OCI-LY7 (cell line): ENCODE results near the gene TMEM109. TPM values are rescaled to one million over a fixed set of nuclear protein-coding genes. Genes with fewer than 3 reads are reported as not detected.

ENCODE experiments used
- BruUV-seq: library from RNA; stranded (reverse); fragments of 400-500 nt; replicated peaks from 2 replicates; lab custom pipeline; 2021; lab: Mats Ljungman, UMichigan
- CTCF ChIA-PET: fragments of 300-600 bp; sonication (Branson Sonifier 250); formaldehyde crosslinking; loops from one replicate; lab custom pipeline; 2022; ENCODE audit warnings: antibody characterized with exemption; ENCODE audit not compliant: unreplicated experiment; lab: Charles Lee
- POLR2A ChIA-PET: fragments of 300-600 bp; sonication (Branson Sonifier 250); formaldehyde crosslinking; loops from one replicate; lab custom pipeline; 2022; ENCODE audit warnings: antibody characterized with exemption; lab: Charles Lee
- DNase-seq: peaks from one replicate; pipeline ENCODE4 v3.0.0-alpha.2; 2015; ENCODE audit warnings: low spot score
- H2AFZ ChIP-seq: fragments of 200-600 bp; sonication (generic), shearing (Covaris generic); 2 replicates; pipeline ENCODE4 v1.6.1; 2014; ENCODE audit warnings: mild to moderate bottlenecking, antibody characterized with exemption, low read length, moderate library complexity
- H3K27ac ChIP-seq: fragments of 200-600 bp; sonication (generic); 2 replicates; pipeline ENCODE4 v1.5.1; 2014; ENCODE audit warnings: mixed run types, low read depth, mild to moderate bottlenecking, moderate library complexity, low read length, inconsistent platforms; ENCODE audit not compliant: poor library complexity, severe bottlenecking
- H3K36me3 ChIP-seq: fragments of 200-600 bp; sonication (generic); 2 replicates; pipeline ENCODE4 v1.6.1; 2014; ENCODE audit warnings: mild to moderate bottlenecking, antibody characterized with exemption, low read length, moderate library complexity, mixed read lengths; ENCODE audit not compliant: insufficient read depth
- H3K4me1 ChIP-seq: fragments of 200-600 bp; sonication (generic); 2 replicates; pipeline ENCODE4 v1.5.1; 2014; ENCODE audit warnings: mild to moderate bottlenecking, low read length; ENCODE audit not compliant: insufficient read depth, poor library complexity, severe bottlenecking
- H3K4me2 ChIP-seq: fragments of 200-600 bp; sonication (generic); 2 replicates; pipeline ENCODE4 v1.6.1; 2014; ENCODE audit warnings: mild to moderate bottlenecking, low read length
- H3K4me3 ChIP-seq: fragments of 200-600 bp; sonication (generic); 2 replicates; pipeline ENCODE4 v1.5.1; 2014; ENCODE audit warnings: mild to moderate bottlenecking, low read depth, low read length; ENCODE audit not compliant: poor library complexity, severe bottlenecking
- H3K79me2 ChIP-seq: fragments of 200-600 bp; sonication (generic); 2 replicates; pipeline ENCODE4 v1.6.1; 2016; ENCODE audit warnings: low read depth, mild to moderate bottlenecking, low read length, moderate library complexity, mixed read lengths; ENCODE audit not compliant: insufficient read depth
- H3K9me2 ChIP-seq: fragments of 200-600 bp; sonication (generic); 2 replicates; pipeline ENCODE4 v1.6.1; 2016; ENCODE audit warnings: mild to moderate bottlenecking, low read length, mixed read lengths; ENCODE audit not compliant: insufficient read depth
- H3K9me3 ChIP-seq: fragments of 200-600 bp; sonication (generic); 2 replicates; pipeline ENCODE4 v1.6.1; 2014; ENCODE audit warnings: mild to moderate bottlenecking, mixed run types, low read length, mixed read lengths
- H4K20me1 ChIP-seq: fragments of 200-600 bp; sonication (generic); 2 replicates; pipeline ENCODE4 v1.6.1; 2014; ENCODE audit warnings: mild to moderate bottlenecking, antibody characterized with exemption, low read length, moderate library complexity, mixed read lengths; ENCODE audit not compliant: insufficient read depth
- CTCF ChIP-seq: fragments of 200-600 bp; sonication (generic); conservative IDR thresholded peaks from 2 replicates; pipeline ENCODE4 v1.5.1; 2014; ENCODE audit warnings: mild to moderate bottlenecking, antibody characterized with exemption, low read length, moderate library complexity, mixed read lengths
- EZH2phosphoT487 ChIP-seq: fragments of 200-600 bp; sonication (generic); IDR thresholded peaks from 2 replicates; pipeline ENCODE4 v1.6.1; 2018; ENCODE audit warnings: low read depth, borderline replicate concordance, mild to moderate bottlenecking, mixed run types, antibody characterized with exemption, low read length, moderate library complexity, mixed read lengths
- intact Hi-C: fragments of 100-400 bp; cut with micrococcal nuclease; formaldehyde crosslinking; loops from one replicate; pipeline ENCODE4 v1.10.0; 2022; ENCODE audit not compliant: unreplicated experiment
- total RNA-seq, 2 experiments: library from RNA; depleted of rRNA in 1 of 2; stranded (reverse); fragments of >200 nt in 1 of 2; shearing (Covaris generic) in 1 of 2; gene quantifications; 2 replicates each; pipeline ENCODE4 v1.2.3, GENCODE V29; 2014 to 2022

TMEM109 gene
- total RNA-seq, 2 experiments from 2014 or later = 57.0 to 67.8 TPM

- no peak within 1 kb of the TSS for H3K27ac ChIP-seq
- H3K9me2 ChIP-seq = no peaks in the 10 kb centered on the region
- intact Hi-C loops = loop anchor here (2.0 kb wide), 1 partner anchor 215 kb away; no protein-coding TSS in a partner anchor
- no peak within 1 kb of the TSS for H3K4me3 ChIP-seq
- H3K9me3 ChIP-seq = 0 out of 2 replicates have a peak, but pooled peaks cover 3% of the 10 kb centered on the region
- H3K79me2 ChIP-seq = no peaks in the 10 kb centered on the region
- CTCF ChIA-PET = no interaction called here
- H3K4me1 ChIP-seq = no peaks in the 10 kb centered on the region
- TF ChIP-seq CTCF (no peak), EZH2phosphoT487 (no peak)
- BruUV-seq = no TSS peak
- POLR2A ChIA-PET = no interaction called here
- H3K36me3 ChIP-seq = no peaks in the 10 kb centered on the region
- H4K20me1 ChIP-seq = no peaks in the 10 kb centered on the region
- no peak within 1 kb of the TSS for H3K4me2 ChIP-seq
- DNase-seq = no peak
- H2AFZ ChIP-seq = no peak within 1 kb of the TSS
Measured at GRCh38 chr11:60971520-60971919, 57.6 kb downstream of the TMEM109 start, which contains the start of gene CD6. TSS of gene CD6 (plus strand) at chr11:60971680. CDS start at chr11:60971866, 186 bp downstream.

- no peak overlapping the region for H3K4me3 ChIP-seq
- intact Hi-C loops = no loop called here
- no peak overlapping the region for H3K4me2 ChIP-seq
- POLR2A ChIA-PET = no interaction called here
- CTCF ChIA-PET = no interaction called here
- no peaks in the 10 kb centered on the region for H3K79me2 ChIP-seq
- H3K36me3 ChIP-seq = no peaks in the 10 kb centered on the region
- H3K9me2 ChIP-seq = no peaks in the 10 kb centered on the region
- 0 out of 2 replicates have a peak, but pooled peaks cover 3% of the 10 kb centered on the region for H3K9me3 ChIP-seq
- H2AFZ ChIP-seq = no peak overlapping the region
- no peaks in the 10 kb centered on the region for H3K4me1 ChIP-seq
- no peak overlapping the region for H3K27ac ChIP-seq
- no peak for TF ChIP-seq CTCF
- no peak for TF ChIP-seq EZH2phosphoT487
- no TSS peak for BruUV-seq
- DNase-seq = no peak
- no peaks in the 10 kb centered on the region for H4K20me1 ChIP-seq
Measured at GRCh38 chr11:60972182-60973030, 58.4 kb downstream of the TMEM109 start.

Other genes starting within 250 kb of the TMEM109 start
- gene MS4A8, start 214.5 kb upstream of the TMEM109 start, total RNA-seq (2014; rRNA removed; shearing (Covaris generic)) = not detected in 2 replicates
- gene MS4A8, start 214.5 kb upstream of the TMEM109 start, total RNA-seq (2022) = not detected in 2 replicates
- not detected in 2 replicates for gene MS4A18, start 189.4 kb upstream of the TMEM109 start, total RNA-seq (2014; rRNA removed; shearing (Covaris generic))
- gene MS4A18, start 189.4 kb upstream of the TMEM109 start, total RNA-seq (2022) = not detected in 2 replicates
- not detected in 2 replicates for gene MS4A15, start 157.3 kb upstream of the TMEM109 start, total RNA-seq (2014; rRNA removed; shearing (Covaris generic))
- not detected in 2 replicates for gene MS4A15, start 157.3 kb upstream of the TMEM109 start, total RNA-seq (2022)
- not detected in 2 replicates for gene MS4A10, start 128.8 kb upstream of the TMEM109 start, total RNA-seq (2014; rRNA removed; shearing (Covaris generic))
- not detected in 2 replicates for gene MS4A10, start 128.8 kb upstream of the TMEM109 start, total RNA-seq (2022)
- gene CCDC86, start 72.0 kb upstream of the TMEM109 start, total RNA-seq (2014; rRNA removed; shearing (Covaris generic)) = 21.3 and 21.7 TPM in 2 replicates
- 17.7 and 24.7 TPM in 2 replicates for gene CCDC86, start 72.0 kb upstream of the TMEM109 start, total RNA-seq (2022)
- 0.19 TPM in 1 of 2 replicates, not detected in the other for gene PTGDR2, start 58.2 kb upstream of the TMEM109 start, total RNA-seq (2014; rRNA removed; shearing (Covaris generic))
- gene PTGDR2, start 58.2 kb upstream of the TMEM109 start, total RNA-seq (2022) = not detected in 2 replicates
- gene ZP1, start 46.6 kb upstream of the TMEM109 start, total RNA-seq (2014; rRNA removed; shearing (Covaris generic)) = not detected in 2 replicates
- gene ZP1, start 46.6 kb upstream of the TMEM109 start, total RNA-seq (2022) = not detected in 2 replicates
- gene PRPF19, start 7.6 kb upstream of the TMEM109 start, total RNA-seq (2014; rRNA removed; shearing (Covaris generic)) = 95.2 and 120 TPM in 2 replicates
- gene PRPF19, start 7.6 kb upstream of the TMEM109 start, total RNA-seq (2022) = 135 and 153 TPM in 2 replicates
- 5.0 and 8.9 TPM in 2 replicates for gene TMEM132A, start 10.3 kb downstream of the TMEM109 start, total RNA-seq (2014; rRNA removed; shearing (Covaris generic))
- gene TMEM132A, start 10.3 kb downstream of the TMEM109 start, total RNA-seq (2022) = 5.5 and 7.5 TPM in 2 replicates
- gene SLC15A3, start 38.0 kb downstream of the TMEM109 start, total RNA-seq (2014; rRNA removed; shearing (Covaris generic)) = 7.2 and 12.6 TPM in 2 replicates
- 41.4 and 43.9 TPM in 2 replicates for gene SLC15A3, start 38.0 kb downstream of the TMEM109 start, total RNA-seq (2022)
- gene CD6, start 57.5 kb downstream of the TMEM109 start, total RNA-seq (2014; rRNA removed; shearing (Covaris generic)) = not detected in 2 replicates
- not detected in 2 replicates for gene CD6, start 57.5 kb downstream of the TMEM109 start, total RNA-seq (2022)
- not detected in 2 replicates for gene CD5, start 188.3 kb downstream of the TMEM109 start, total RNA-seq (2014; rRNA removed; shearing (Covaris generic))
- not detected in 2 replicates for gene CD5, start 188.3 kb downstream of the TMEM109 start, total RNA-seq (2022)
- gene VPS37C, start 247.3 kb downstream of the TMEM109 start, total RNA-seq (2014; rRNA removed; shearing (Covaris generic)) = 10.2 and 10.3 TPM in 2 replicates
- 12.8 and 13.3 TPM in 2 replicates for gene VPS37C, start 247.3 kb downstream of the TMEM109 start, total RNA-seq (2022)